Naive B cell (primary cell): ENCODE measurements around the gene CCDC70. TPM values are rescaled to one million over a fixed set of nuclear protein-coding genes. Genes with fewer than 3 reads are reported as not detected.
"Not testable (repeated sequence)": the region's sequence is repeated elsewhere in the genome, so short reads cannot be mapped to it uniquely, and the experiment has no call there.

Source experiments
- ATAC-seq, 2 donors: fragments of 150-1000 bp; cut with Tn5 transposase; 2 replicates each; pipeline ENCODE4 v1.10.0; 2021; ENCODE audit warnings: low read depth in 2 of 2, mild to moderate bottlenecking in 2 of 2, moderate library complexity in 2 of 2
- DNase-seq: peaks from one replicate; pipeline ENCODE4 v3.0.0; 2022
- H3K27ac Mint-ChIP-seq, 6 donors: one replicate each; pipeline ENCODE4 v1.8.0; 2020 to 2022; ENCODE audit warnings: mild to moderate bottlenecking in 6 of 6, mixed read lengths in 6 of 6, moderate library complexity in 5 of 6, inconsistent platforms in 2 of 6
- H3K27me3 Mint-ChIP-seq, 3 donors: one replicate each; pipeline ENCODE4 v1.8.0; 2021 to 2022; ENCODE audit warnings: mixed read lengths in 3 of 3, mild to moderate bottlenecking in 1 of 3
- H3K36me3 Mint-ChIP-seq, 2 donors: one replicate each; pipeline ENCODE4 v1.8.0; 2020 to 2022; ENCODE audit warnings: mixed read lengths in 2 of 2, inconsistent platforms in 1 of 2, mild to moderate bottlenecking in 1 of 2
- H3K4me1 Mint-ChIP-seq, 3 donors: one replicate each; pipeline ENCODE4 v1.8.0; 2020 to 2022; ENCODE audit warnings: mixed read lengths in 3 of 3, inconsistent platforms in 1 of 3, mild to moderate bottlenecking in 1 of 3, moderate library complexity in 1 of 3
- H3K4me3 Mint-ChIP-seq, 8 donors: one replicate each; pipeline ENCODE4 v1.8.0; 2020 to 2022; ENCODE audit warnings: mild to moderate bottlenecking in 8 of 8, mixed read lengths in 8 of 8, moderate library complexity in 8 of 8, inconsistent platforms in 2 of 8
- H3K9me3 Mint-ChIP-seq, 7 donors: one replicate each; pipeline ENCODE4 v1.8.0; 2020 to 2022; ENCODE audit warnings: mixed read lengths in 7 of 7, mild to moderate bottlenecking in 5 of 7, inconsistent platforms in 2 of 7, moderate library complexity in 1 of 7
- polyA plus RNA-seq, 6 donors: library from polyadenylated mRNA; unstranded; fragments of 300-500 nt; fragmentation: Illumina TruSeq; gene quantifications; one replicate each; pipeline ENCODE4 v1.2.3, GENCODE V29; 2021; ENCODE audit warnings: low read depth in 6 of 6

The CCDC70 gene
- polyA plus RNA-seq, 6 donors from 2014 or later, result not detected

DNA sequence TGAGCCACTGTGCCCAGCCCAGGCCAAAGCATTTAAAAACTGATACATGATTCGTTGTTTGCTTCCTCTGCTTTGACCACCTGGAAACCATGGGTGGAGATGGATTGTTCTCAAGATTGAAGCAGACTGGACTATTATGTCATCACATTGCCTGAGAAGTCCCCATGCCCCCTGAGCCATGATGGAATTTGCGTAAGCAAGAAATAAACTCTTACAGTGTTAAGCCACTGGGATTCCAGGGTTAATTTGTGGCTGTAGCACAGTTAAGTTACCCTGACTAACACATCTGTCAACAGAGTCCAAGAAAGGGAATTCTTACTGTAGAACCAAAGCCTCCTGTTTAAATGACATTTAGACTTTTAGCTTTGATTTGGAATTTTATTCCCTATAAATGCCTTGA lies 38.4 kb upstream of the CCDC70 start:
- H3K4me3 Mint-ChIP-seq, result peak overlapping the region in 1 of 8 donors; percentile 3
- peaks cover 59 to 90% (median 80%) of the 10 kb centered on the region in 3 donors for H3K4me1 Mint-ChIP-seq
- H3K27me3 Mint-ChIP-seq, result no peaks in the 10 kb centered on the region
- DNase-seq (no peak), ATAC-seq (no peak)
- no peak overlapping the region for H3K27ac Mint-ChIP-seq
- H3K36me3 Mint-ChIP-seq, result no peaks in the 10 kb centered on the region
- H3K9me3 Mint-ChIP-seq, result no peaks in the 10 kb centered on the region

DNA sequence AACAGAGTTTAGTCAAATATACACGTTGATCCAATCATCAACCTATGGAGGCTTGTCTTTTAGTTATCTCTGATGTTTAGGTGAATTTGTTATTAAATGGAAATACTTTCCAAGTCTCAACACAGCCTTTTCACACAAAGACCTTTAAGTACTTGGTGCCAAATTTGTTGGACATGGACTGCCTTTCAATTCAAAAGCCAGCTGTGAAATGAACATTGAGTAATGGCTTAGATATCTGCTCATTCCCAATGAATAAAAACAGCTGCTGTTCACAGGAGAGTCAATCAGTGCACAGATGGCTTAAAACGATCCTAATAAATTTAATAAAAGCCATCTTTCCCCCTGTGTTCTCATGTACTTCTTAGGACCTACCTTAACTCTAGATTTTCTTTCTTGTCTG lies 37.9 kb upstream of the CCDC70 start:
- no peaks in the 10 kb centered on the region for H3K27me3 Mint-ChIP-seq
- peak overlapping the region in 1 of 8 donors; percentile 79 for H3K4me3 Mint-ChIP-seq
- H3K36me3 Mint-ChIP-seq, result no peaks in the 10 kb centered on the region
- no peak overlapping the region for H3K27ac Mint-ChIP-seq
- H3K4me1 Mint-ChIP-seq, result peaks cover 61 to 92% (median 82%) of the 10 kb centered on the region in 3 donors
- H3K9me3 Mint-ChIP-seq, result no peaks in the 10 kb centered on the region
- no peak for DNase-seq
- no peak for ATAC-seq

DNA sequence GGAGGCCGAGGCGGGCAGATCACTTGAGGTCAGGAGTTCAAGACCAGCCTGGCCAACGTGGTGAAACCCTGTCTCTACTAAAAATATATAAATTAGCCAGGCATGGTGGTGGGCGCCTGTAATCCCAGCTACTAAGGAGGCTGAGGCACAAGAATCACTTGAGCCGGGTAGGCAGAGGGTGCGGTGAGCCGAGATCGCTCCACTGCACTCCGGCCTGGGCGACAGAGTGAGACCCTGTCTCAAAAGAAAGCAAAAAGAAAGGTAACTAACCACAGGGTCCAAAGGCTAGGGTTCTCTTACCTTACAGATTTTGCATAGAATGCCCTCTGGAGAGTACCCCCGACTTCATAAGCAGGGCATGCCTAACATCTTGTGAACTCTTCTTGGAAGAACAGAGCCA lies 37.1 kb upstream of the CCDC70 start:
- H3K27ac Mint-ChIP-seq, result peak overlapping the region in 3 of 6 donors; percentile 3 to 49 (median 7)
- not testable (repeated sequence) for DNase-seq, H3K36me3 Mint-ChIP-seq, H3K27me3 Mint-ChIP-seq, ATAC-seq, H3K9me3 Mint-ChIP-seq
- peak overlapping the region in 6 of 8 donors; percentile 41 to 82 (median 64) for H3K4me3 Mint-ChIP-seq
- peaks cover 58 to 91% (median 80%) of the 10 kb centered on the region in 3 donors for H3K4me1 Mint-ChIP-seq

DNA sequence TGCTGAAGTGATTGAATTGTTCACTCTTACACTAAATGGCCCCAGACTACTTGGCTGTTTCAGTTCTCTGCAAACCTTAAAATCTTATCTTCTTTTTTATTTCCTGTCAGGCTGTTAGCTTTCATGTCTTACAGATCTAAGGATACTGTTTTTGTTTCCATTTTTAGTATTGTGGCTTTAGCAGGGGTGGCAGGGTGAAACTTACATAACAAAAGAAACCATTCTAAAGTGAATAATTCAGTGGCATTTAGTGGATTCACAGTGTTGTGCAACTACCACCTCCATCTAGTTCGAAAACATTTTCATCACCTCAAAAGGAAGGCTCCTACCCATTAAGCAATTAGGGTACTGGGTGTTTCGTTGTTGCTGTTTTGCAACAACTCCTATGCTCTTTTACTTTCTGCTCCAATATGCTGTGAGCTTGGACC lies 36.6 kb upstream of the CCDC70 start:
- Mint-ChIP-seq H3K27ac (peak overlapping the region in 4 of 6 donors; percentile 27 to 81 (median 44)), H3K9me3 (no peaks in the 10 kb centered on the region), H3K36me3 (no peaks in the 10 kb centered on the region), H3K4me1 (peaks cover 56 to 91% (median 76%) of the 10 kb centered on the region in 3 donors), H3K4me3 (peak overlapping the region in 7 of 8 donors; percentile 15 to 82 (median 61)), H3K27me3 (no peaks in the 10 kb centered on the region)
- ATAC-seq (no peak), DNase-seq (no peak)

DNA sequence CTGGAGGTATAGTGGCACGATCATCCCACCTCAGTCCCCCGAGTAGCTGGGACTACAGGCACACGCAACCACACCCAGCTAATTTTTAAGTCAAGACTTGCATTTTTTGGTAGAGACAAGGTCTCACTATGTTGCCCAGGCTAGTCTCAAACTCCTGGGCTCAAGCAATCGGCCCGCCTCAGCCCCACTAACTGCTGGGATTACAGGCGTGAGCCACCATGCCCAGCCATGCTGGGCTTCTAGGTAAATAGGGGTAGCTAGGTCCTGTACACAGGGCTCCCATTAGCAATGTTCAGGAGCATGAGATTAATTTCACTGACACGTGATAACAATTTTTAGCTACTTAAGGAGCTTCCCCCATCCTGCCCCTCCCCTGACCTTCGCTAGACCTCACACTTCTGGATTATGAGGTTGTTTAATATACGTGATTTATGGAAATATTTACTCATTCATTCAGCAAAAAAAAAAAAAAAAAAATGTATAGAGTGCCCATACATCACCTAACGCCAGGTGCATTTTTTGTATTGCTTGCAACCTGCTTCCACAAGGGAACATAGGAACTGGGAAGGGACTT lies 36.0 kb upstream of the CCDC70 start:
- ATAC-seq (no peak), DNase-seq (no peak)
- Mint-ChIP-seq H3K27me3 (no peaks in the 10 kb centered on the region), H3K4me3 (peak overlapping the region in 6 of 8 donors; percentile 41 to 82 (median 60)), H3K9me3 (no peaks in the 10 kb centered on the region), H3K36me3 (no peaks in the 10 kb centered on the region), H3K4me1 (peaks cover 56 to 86% (median 70%) of the 10 kb centered on the region in 3 donors), H3K27ac (peak overlapping the region in 2 of 6 donors; percentile 39 to 81)

DNA sequence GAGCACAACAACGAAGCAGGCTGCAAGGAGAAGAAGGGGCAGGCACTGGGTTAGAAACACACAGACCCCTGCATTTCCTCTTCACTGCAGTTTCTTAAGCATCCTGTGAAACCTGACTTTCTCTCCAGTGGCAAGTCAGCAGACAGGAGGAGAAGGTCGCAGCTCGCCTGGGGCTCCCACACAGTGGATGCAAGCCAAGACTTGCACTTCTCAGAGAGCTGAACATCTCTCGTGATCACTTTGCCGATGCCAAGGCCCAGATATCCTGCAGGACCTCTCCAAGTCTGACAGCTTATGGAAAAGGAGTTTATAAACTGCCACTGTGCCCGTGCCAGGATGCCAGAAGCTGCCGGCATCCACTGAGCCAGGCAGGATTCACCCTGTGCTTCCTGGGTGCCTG lies 35.2 kb upstream of the CCDC70 start:
- Mint-ChIP-seq H3K36me3 (no peaks in the 10 kb centered on the region), H3K9me3 (no peaks in the 10 kb centered on the region), H3K27ac (peak overlapping the region in 2 of 6 donors; percentile 53 to 91), H3K4me3 (peak overlapping the region in 4 of 8 donors; percentile 48 to 71 (median 62)), H3K4me1 (peaks cover 48 to 82% (median 61%) of the 10 kb centered on the region in 3 donors), H3K27me3 (no peaks in the 10 kb centered on the region)
- DNase-seq (no peak), ATAC-seq (no peak)

DNA sequence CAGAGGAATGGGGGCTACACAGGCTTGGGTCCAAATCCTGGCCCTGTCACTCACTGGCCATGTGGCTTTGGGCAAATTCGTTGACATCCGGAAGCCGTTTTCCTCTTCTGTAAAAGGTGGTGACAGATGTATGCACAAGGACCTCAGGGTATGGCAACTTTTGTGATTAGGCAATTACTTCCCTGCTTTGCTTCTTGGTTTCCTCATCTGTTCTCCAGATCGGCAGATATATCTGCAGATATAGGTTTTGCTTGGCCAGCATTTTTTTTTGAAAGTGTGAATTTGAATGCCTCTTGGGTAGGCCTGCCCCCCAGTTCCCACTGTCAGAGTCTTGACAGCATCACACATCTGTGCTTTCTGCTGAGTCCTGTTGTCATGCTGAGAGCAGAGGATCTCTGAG lies 34.5 kb upstream of the CCDC70 start:
- H3K27me3 Mint-ChIP-seq, result no peaks in the 10 kb centered on the region
- peak overlapping the region in 4 of 8 donors; percentile 4 to 71 (median 54) for H3K4me3 Mint-ChIP-seq

DNA sequence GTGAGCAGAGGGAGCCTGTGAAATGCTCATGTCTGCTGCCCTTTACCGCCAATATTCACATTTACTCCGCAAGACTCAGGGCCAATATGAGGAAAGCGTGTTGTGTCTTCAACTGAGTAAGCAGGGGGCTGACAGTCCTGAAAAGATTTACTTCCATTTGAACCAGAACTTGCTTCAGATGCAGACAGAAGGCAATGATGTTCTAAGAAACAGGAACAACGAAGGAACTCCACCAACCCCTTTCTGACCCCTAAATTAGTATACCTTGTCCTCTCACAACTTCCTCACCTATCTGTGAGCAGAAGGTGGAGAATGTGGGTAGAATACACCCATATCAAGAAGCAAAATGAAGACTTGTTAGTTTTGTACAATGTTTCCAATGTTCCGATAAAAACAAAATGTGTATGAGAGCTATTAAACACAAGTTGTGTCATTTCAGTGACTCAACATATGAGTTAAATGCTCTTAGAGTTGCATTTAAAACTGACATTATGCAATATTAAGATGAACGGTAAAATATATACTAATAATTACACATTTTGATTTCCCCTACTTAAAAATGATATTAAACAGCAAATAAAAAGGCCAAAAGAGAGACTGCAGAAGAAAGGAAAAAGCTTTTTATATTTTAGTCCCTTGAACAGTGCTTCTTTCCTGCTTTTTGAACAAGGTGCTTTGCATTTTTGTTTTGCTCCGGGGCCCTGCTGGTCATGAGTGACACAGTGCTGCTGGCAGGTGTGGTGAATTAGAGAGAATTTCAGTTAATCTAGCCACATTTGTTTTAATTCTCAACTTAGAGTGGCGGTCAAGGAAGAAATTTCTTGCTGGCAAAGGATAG lies 32.8 kb upstream of the CCDC70 start:
- Mint-ChIP-seq H3K4me1 (peaks cover 44 to 74% (median 58%) of the 10 kb centered on the region in 3 donors), H3K27me3 (peaks cover 0 to 11% (median 7%) of the 10 kb centered on the region in 3 donors), H3K27ac (peak overlapping the region in 4 of 6 donors; percentile 53 to 86 (median 68)), H3K36me3 (no peaks in the 10 kb centered on the region), H3K9me3 (no peaks in the 10 kb centered on the region), H3K4me3 (peak overlapping the region in 1 of 8 donors; percentile 35)
- DNase-seq (no peak), ATAC-seq (no peak)

More for the DNA sequence above, 34.5 kb upstream of the CCDC70 start:
- Mint-ChIP-seq H3K36me3 (no peaks in the 10 kb centered on the region), H3K9me3 (no peaks in the 10 kb centered on the region), H3K27ac (peak overlapping the region in 2 of 6 donors; percentile 36 to 53), H3K4me1 (peaks cover 44 to 80% (median 58%) of the 10 kb centered on the region in 3 donors)
- no peak for ATAC-seq
- no peak for DNase-seq

DNA sequence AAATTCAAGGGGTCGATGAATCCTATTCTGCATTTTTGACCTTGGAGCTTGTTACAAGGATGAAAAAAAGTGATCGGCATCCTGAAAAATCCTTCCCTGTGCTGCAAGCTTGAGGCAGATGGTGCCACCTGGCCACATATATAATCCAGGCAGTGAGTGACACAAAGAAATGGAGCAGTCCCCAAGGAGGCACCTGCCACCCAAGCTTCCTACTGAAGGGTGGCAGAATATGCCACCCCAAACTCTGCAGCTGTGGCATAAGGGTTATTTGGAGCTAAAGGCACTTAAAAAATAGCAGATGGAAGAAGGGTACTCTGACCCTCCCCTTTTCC lies 32.2 kb upstream of the CCDC70 start:
- Mint-ChIP-seq H3K27me3 (peaks cover 0 to 11% (median 7%) of the 10 kb centered on the region in 3 donors), H3K4me1 (peaks cover 41 to 69% (median 53%) of the 10 kb centered on the region in 3 donors), H3K9me3 (no peaks in the 10 kb centered on the region), H3K27ac (no peak overlapping the region), H3K36me3 (no peaks in the 10 kb centered on the region), H3K4me3 (peak overlapping the region in 1 of 8 donors; percentile 35)
- DNase-seq, result no peak
- ATAC-seq, result no peak

DNA sequence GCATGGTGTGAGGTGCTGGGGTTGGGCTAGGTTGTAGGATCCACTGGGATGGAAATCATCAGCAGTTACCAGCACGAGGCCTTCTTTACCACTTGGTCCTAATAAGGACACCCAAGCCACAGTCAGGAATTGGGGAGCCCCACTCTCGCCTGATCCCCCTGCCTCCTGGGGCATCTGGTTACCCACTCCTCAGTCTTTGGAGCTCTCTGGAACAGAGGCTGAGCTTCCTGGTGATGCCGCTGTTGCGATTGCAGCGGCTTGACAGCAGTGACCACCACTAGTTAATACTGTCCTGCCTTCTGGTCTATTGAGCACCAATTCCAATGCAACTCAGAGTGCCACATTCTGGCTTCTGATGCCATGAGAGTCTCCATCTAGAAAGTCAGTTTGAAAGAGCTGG lies 30.2 kb upstream of the CCDC70 start:
- Mint-ChIP-seq H3K4me1 (peaks cover 28 to 49% (median 36%) of the 10 kb centered on the region in 3 donors), H3K27me3 (peaks cover 0 to 11% (median 7%) of the 10 kb centered on the region in 3 donors), H3K27ac (no peak overlapping the region), H3K4me3 (no peak overlapping the region), H3K36me3 (no peaks in the 10 kb centered on the region), H3K9me3 (no peaks in the 10 kb centered on the region)
- ATAC-seq (no peak), DNase-seq (no peak)

DNA sequence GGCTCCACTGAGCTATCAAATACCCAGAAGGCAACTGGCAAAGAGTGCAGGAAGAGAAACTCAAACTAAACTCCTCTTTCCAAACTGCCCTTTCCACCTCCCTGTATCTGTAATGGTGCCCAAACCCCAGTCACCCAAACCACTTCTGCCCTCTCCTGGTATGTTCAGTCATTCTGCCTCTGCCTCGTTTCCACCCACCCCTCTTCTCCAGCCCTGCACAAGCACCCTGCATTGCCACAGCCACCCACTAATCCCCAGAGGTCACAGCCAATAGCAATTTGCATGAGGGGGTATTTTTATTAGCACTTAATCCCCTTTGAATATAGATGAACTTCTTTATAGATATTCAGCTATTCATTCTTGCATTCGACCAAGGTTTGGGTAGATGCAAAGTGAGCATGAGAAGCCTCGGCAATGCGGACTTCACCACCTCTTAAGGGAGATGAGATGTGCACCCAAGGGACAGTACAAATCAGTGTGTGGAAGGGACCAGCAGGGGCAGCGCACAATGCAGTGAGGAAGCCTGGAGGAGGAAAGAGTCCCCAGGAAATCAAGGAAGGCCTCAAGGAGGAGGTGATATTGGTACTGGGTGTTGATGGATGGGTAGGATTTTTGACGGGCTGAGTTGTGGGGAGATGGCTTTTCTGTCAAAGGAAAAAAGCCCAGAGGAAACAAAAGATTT lies 29.2 kb upstream of the CCDC70 start:
- Mint-ChIP-seq H3K27ac (peak overlapping the region in 2 of 6 donors; percentile 2 to 5), H3K4me1 (peaks cover 18 to 39% (median 26%) of the 10 kb centered on the region in 3 donors), H3K9me3 (no peaks in the 10 kb centered on the region), H3K27me3 (peaks cover 0 to 22% (median 7%) of the 10 kb centered on the region in 3 donors), H3K4me3 (no peak overlapping the region), H3K36me3 (no peaks in the 10 kb centered on the region)
- peak; percentile 93 to 96 for ATAC-seq
- peak; percentile 57 for DNase-seq

DNA sequence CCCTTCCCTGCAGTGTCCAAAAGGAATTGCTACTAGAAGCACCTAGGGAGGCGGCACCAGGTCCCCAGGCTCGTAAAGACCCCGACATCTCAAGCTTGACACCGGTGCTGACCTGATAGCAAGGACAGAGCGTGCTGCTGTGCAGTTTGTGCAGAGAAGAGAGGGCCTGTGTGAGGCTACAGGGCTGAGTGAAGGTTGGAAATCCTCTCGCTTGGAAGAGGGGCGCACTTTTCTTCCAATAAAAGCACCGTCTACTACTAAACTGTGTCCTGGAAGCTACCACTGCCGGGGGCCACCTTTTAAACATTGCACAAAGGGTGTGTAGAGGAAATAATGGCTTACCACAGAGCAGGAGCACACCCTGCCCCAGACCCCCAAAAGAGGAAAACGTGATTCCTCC lies 27.8 kb upstream of the CCDC70 start:
- H3K36me3 Mint-ChIP-seq, result no peaks in the 10 kb centered on the region
- no peaks in the 10 kb centered on the region for H3K9me3 Mint-ChIP-seq
- peaks cover 0 to 26% (median 13%) of the 10 kb centered on the region in 3 donors for H3K27me3 Mint-ChIP-seq
- no peak overlapping the region for H3K27ac Mint-ChIP-seq
- peaks cover 8 to 26% (median 16%) of the 10 kb centered on the region in 3 donors for H3K4me1 Mint-ChIP-seq
- H3K4me3 Mint-ChIP-seq, result no peak overlapping the region
- no peak for ATAC-seq
- DNase-seq, result no peak

DNA sequence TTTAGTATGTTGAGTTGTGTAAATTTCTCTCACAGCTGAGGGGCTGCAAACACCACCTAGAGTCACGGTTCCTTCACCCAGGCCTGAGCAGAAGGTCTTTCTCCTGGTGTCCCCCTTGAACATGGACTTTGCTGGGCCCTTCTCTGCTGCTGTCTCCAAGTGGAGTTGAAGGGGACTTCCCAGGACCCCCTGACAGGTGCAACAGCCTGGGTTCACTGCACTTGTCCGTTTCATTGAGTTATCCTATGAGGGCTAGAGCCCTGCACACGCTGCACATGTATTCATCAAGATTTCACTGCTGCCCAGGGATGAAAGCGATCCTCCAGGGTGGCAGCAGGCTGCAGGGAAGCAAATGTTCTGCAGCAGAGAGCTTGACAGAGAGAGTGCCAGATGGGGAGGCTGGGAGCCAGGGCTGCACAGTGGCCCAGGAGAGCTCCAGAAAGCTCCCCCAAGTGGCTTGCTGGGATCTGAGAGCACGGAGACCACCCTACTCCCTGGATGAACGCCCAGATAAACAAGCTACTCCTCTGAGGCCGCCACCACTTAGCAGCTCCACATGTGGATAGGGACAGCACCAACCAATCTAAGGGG lies 27.1 kb upstream of the CCDC70 start:
- Mint-ChIP-seq H3K27me3 (peaks cover 0 to 26% (median 13%) of the 10 kb centered on the region in 3 donors), H3K27ac (peak overlapping the region in 1 of 6 donors; percentile 29), H3K9me3 (no peaks in the 10 kb centered on the region), H3K4me3 (no peak overlapping the region), H3K36me3 (no peaks in the 10 kb centered on the region), H3K4me1 (peaks cover 7 to 19% (median 11%) of the 10 kb centered on the region in 3 donors)
- DNase-seq, result no peak
- ATAC-seq, result no peak
